Measurements from ENCODE around the gene NDST1. TPM values are rescaled to one million over a fixed set of nuclear protein-coding genes. Genes with fewer than 3 reads are reported as not detected.
A peak's percentile ranks its signal among the peaks of the same experiment; 100 is the strongest.

NDST1 gene
- total and polyA plus RNA-seq, 2 donors (not counting 3 experiments of a cell fraction or from before 2014, with no cell fraction given) = 38.6 to 102 TPM

DNA sequence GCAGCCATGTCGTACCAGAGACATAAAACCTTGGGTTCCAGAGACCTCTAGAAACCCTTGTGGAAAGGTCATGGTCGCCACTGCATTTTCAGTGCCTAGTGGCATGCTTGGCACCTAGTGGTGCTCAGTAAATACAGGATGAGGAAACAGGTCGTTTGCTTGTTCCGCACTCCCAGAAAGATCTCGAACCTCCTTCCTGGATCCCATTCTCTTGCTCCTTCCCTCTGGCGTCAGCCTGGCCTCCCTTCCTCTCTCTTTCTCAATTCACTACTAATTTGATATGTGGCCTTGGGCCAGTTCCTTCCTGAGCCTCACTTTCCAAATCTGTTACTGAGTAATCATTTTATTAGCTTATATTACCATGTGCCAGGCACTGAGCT is 4.4 kb downstream of the NDST1 start:
- peak; percentile 93 for FAIRE-seq

More for the DNA sequence above, 4.4 kb downstream of the NDST1 start:
- BruUV-seq (replicated peaks) = no TSS peak
- Histone ChIP-seq H3K9ac (replicated peaks; ENCODE audit: extremely low read depth, insufficient read depth, low read length) (no peak overlapping the region), H4K20me1 (replicated peaks; ENCODE audit: control insufficient read depth, extremely low read depth, insufficient read depth, low read length) (no peaks in the 10 kb centered on the region), H3K36me3 (ENCODE audit: control insufficient read depth in 2 of 2, extremely low read depth in 1 of 2, insufficient read depth in 2 of 2, low read length in 2 of 2) (no peaks in the 10 kb centered on the region), H2AFZ (ENCODE audit: low read depth, low read length) (no peak overlapping the region), H3K4me3 (replicated peaks in 1 of 3; ENCODE audit: insufficient read depth in 1 of 3, low read depth in 1 of 3, low read length in 3 of 3) (no peak overlapping the region), H3K27me3 (ENCODE audit: control insufficient read depth in 2 of 2, insufficient read depth in 2 of 2, low read length in 2 of 2) (no peaks in the 10 kb centered on the region), H3K9me1 (replicated peaks; ENCODE audit: control insufficient read depth, extremely low read depth, insufficient read depth, low read length) (no peaks in the 10 kb centered on the region), H3K27ac (ENCODE audit: insufficient read depth, low read depth, low read length) (no peak overlapping the region), H3K9me3 (replicated peaks; ENCODE audit: control insufficient read depth, insufficient read depth, low read length) (no peaks in the 10 kb centered on the region), H3K4me1 (ENCODE audit: control insufficient read depth, extremely low read depth, insufficient read depth, low read length) (peaks cover 54% of the 10 kb centered on the region), H3K79me2 (ENCODE audit: control insufficient read depth, insufficient read depth, low read length) (peaks cover 22% of the 10 kb centered on the region), H3K4me2 (ENCODE audit: insufficient read depth, low read length) (peak overlapping the region; percentile 15)
- DNase-seq (ENCODE audit: low read depth, low spot score) = peak; percentile 61
- POLR2A ChIA-PET = no interaction called here
- dilution Hi-C loops (cut with MboI; ENCODE audit: extremely low pct_ligation_motif_present, low sequenced_read_pairs) (no loop called here), intact Hi-C loops (cut with micrococcal nuclease) (no loop called here)
- TF ChIP-seq MYC (IDR thresholded peaks at IDR 0.05; ENCODE audit: low read depth, low read length) (no peak), POLR2AphosphoS5 (IDR thresholded peaks at IDR 0.05; ENCODE audit: insufficient read depth, low read depth, low read length) (no peak), POLR2A (IDR thresholded peaks at IDR 0.05; ENCODE audit: low read depth, low read length) (no peak), FOS (IDR thresholded peaks at IDR 0.05; ENCODE audit: borderline replicate concordance, insufficient read depth, low read length) (no peak), EZH2 (IDR thresholded peaks at IDR 0.05; ENCODE audit: borderline replicate concordance, low read depth, low read length, severe bottlenecking) (no peak), GATA2 (IDR thresholded peaks at IDR 0.05; ENCODE audit: insufficient read depth, insufficient read length, low read depth, low read length) (no peak), JUN (IDR thresholded peaks at IDR 0.05; ENCODE audit: borderline replicate concordance, insufficient read depth, insufficient read length, low read depth) (no peak)
- TF ChIP-seq, protein P1, sequence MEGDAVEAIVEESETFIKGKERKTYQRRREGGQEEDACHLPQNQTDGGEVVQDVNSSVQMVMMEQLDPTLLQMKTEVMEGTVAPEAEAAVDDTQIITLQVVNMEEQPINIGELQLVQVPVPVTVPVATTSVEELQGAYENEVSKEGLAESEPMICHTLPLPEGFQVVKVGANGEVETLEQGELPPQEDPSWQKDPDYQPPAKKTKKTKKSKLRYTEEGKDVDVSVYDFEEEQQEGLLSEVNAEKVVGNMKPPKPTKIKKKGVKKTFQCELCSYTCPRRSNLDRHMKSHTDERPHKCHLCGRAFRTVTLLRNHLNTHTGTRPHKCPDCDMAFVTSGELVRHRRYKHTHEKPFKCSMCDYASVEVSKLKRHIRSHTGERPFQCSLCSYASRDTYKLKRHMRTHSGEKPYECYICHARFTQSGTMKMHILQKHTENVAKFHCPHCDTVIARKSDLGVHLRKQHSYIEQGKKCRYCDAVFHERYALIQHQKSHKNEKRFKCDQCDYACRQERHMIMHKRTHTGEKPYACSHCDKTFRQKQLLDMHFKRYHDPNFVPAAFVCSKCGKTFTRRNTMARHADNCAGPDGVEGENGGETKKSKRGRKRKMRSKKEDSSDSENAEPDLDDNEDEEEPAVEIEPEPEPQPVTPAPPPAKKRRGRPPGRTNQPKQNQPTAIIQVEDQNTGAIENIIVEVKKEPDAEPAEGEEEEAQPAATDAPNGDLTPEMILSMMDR (IDR thresholded peaks at IDR 0.05; ENCODE audit: extremely low read depth in 1 of 2, insufficient read depth in 1 of 2, low read depth in 1 of 2, low read length in 2 of 2) = no peak
- TF ChIP-seq, protein P2, sequence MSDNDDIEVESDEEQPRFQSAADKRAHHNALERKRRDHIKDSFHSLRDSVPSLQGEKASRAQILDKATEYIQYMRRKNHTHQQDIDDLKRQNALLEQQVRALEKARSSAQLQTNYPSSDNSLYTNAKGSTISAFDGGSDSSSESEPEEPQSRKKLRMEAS (IDR thresholded peaks at IDR 0.05; ENCODE audit: insufficient read depth, insufficient read length) = no peak
- CTCF ChIA-PET = interaction anchor here (1.3 to 8.9 kb wide), 7 partner anchors 8 to 62 kb away, joined by 4 to 70 read pairs (median 9); no protein-coding TSS in a partner anchor

All from endothelial cell of umbilical vein (primary cell).